ENCODE measurements around the gene STRN. TPM values are rescaled to one million over a fixed set of nuclear protein-coding genes. Genes with fewer than 3 reads are reported as not detected.

Gene STRN
- total and polyA plus RNA-seq, 10 of the 15 experiments (the other 5 are each of a cell fraction or from before 2014, with no cell fraction given) = 1.00 to 19.2 (median 9.1) TPM

GRCh38 chr2:36882532-36882931, 83.8 kb downstream of the STRN start (continued):
- TF ChIP-seq, protein P1, sequence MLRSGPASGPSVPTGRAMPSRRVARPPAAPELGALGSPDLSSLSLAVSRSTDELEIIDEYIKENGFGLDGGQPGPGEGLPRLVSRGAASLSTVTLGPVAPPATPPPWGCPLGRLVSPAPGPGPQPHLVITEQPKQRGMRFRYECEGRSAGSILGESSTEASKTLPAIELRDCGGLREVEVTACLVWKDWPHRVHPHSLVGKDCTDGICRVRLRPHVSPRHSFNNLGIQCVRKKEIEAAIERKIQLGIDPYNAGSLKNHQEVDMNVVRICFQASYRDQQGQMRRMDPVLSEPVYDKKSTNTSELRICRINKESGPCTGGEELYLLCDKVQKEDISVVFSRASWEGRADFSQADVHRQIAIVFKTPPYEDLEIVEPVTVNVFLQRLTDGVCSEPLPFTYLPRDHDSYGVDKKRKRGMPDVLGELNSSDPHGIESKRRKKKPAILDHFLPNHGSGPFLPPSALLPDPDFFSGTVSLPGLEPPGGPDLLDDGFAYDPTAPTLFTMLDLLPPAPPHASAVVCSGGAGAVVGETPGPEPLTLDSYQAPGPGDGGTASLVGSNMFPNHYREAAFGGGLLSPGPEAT (IDR thresholded peaks at IDR 0.05; ENCODE audit: low read depth) = no peak
- TF ChIP-seq PML (IDR thresholded peaks at IDR 0.05; ENCODE audit: low read length) (no peak), ZNF687 (IDR thresholded peaks at IDR 0.05) (no peak), ZNF24 (IDR thresholded peaks at IDR 0.05) (no peak), NR2F1 (conservative IDR thresholded peaks at IDR 0.05) (no peak)

DNA sequence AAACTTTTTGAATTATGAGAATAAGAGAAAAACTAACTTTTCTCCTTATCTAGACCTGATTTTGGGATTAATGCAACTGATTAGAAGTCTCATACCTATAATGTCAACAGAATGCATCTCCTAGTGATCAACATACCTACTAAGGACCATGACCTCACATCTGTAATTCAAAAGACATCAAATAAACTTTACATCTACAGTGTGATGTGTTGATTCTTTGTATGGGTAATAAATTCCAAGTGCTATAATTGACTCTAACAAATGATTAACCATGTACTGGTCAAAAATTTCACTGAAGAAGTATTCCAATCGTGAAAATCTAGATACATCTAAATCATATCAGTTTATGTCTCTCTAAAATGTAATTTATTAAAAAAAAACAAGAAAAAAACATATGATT, 84.5 kb downstream of the STRN start:
- Histone ChIP-seq H3K9ac (ENCODE audit: control insufficient read depth, insufficient read depth, low read length) (no peak overlapping the region), H3K4me2 (ENCODE audit: control insufficient read depth, insufficient read depth) (no peak overlapping the region), H4K20me1 (ENCODE audit: control insufficient read depth, insufficient read depth) (no peaks in the 10 kb centered on the region), H3K79me2 (ENCODE audit: control insufficient read depth, insufficient read depth, low read length) (no peaks in the 10 kb centered on the region), H2AFZ (ENCODE audit: control insufficient read depth, low read depth, low read length) (no peak overlapping the region), H3K27ac (ENCODE audit: control insufficient read depth, insufficient read depth) (no peak overlapping the region), H3K4me1 (ENCODE audit: control insufficient read depth, insufficient read depth, low read length) (no peaks in the 10 kb centered on the region), H3K4me3 (no peak overlapping the region), H3K36me3 (ENCODE audit: control insufficient read depth in 2 of 2, insufficient read depth in 2 of 2, low read length in 1 of 2) (peaks cover 0 to 10% of the 10 kb centered on the region in 2 experiments; a peak in 3 of 4 replicates), H3K9me3 (replicated peaks; ENCODE audit: control insufficient read depth, insufficient read depth, low read length) (no peaks in the 10 kb centered on the region), H3K27me3 (replicated peaks in 1 of 2; ENCODE audit: control insufficient read depth in 2 of 2, insufficient read depth in 2 of 2, low read length in 1 of 2) (no peaks in the 10 kb centered on the region)
- FAIRE-seq (no peak), DNase-seq (ENCODE audit: low read depth, low spot score) (no peak), ATAC-seq (no peak)
- SMC1A ChIA-PET (ENCODE audit: uncharacterized antibody, unreplicated experiment) = no interaction called here
- in situ Hi-C loops (cut with MboI) (no loop called here), intact Hi-C loops (cut with micrococcal nuclease; ENCODE audit: unreplicated experiment) (no loop called here)
- 96% methylated on average over 1 of the region's 1 CpG for WGBS (ENCODE audit: insufficient coverage, insufficient replicate concordance, low lambda C conversion rate, missing lambda C conversion rate)
- RAD21 ChIA-PET (ENCODE audit: unreplicated experiment) = no interaction called here
- CTCF ChIA-PET = no interaction called here
- BruUV-seq (replicated peaks) = no TSS peak
- POLR2A ChIA-PET = no interaction called here
- TF ChIP-seq RAD21 (IDR thresholded peaks at IDR 0.05; ENCODE audit: insufficient read depth, low read depth, low read length) (no peak), CUX1 (IDR thresholded peaks at IDR 0.05; ENCODE audit: insufficient replicate concordance, low read depth, low read length) (no peak), NR2C2 (IDR thresholded peaks at IDR 0.05; ENCODE audit: borderline replicate concordance, control insufficient read depth, insufficient read length, low read depth) (no peak), YY1 (IDR thresholded peaks at IDR 0.05; ENCODE audit: low read depth, low read length) (no peak)
- TF ChIP-seq, protein P2, sequence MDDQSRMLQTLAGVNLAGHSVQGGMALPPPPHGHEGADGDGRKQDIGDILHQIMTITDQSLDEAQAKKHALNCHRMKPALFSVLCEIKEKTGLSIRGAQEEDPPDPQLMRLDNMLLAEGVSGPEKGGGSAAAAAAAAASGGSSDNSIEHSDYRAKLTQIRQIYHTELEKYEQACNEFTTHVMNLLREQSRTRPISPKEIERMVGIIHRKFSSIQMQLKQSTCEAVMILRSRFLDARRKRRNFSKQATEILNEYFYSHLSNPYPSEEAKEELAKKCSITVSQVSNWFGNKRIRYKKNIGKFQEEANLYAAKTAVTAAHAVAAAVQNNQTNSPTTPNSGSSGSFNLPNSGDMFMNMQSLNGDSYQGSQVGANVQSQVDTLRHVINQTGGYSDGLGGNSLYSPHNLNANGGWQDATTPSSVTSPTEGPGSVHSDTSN (IDR thresholded peaks at IDR 0.05; ENCODE audit: insufficient replicate concordance, low read depth, low read length) = no peak

Measured in GM12878 (cell line).